HG02943 (cell line): Measurements from ENCODE around the gene TRAF6.
"Not testable (repeated sequence)": the region's sequence is repeated elsewhere in the genome, so short reads cannot be mapped to it uniquely, and the experiment has no call there.

Source experiments
- ATAC-seq: cut with Tn5 transposase; IDR thresholded peaks from one replicate; pipeline ENCODE4 v1.9.1; 2021; ENCODE audit warnings: mild to moderate bottlenecking, low read depth, moderate library complexity; ENCODE audit not compliant: unreplicated experiment

TRAF6 gene

GRCh38 chr11:36509694-36510593, at the start of gene TRAF6:
Gene TRAF6 (minus strand): TSS chr11:36510272. CDS start chr11:36501515, 8,757 bp downstream.
- peak; percentile 98 for ATAC-seq

- no peak for ATAC-seq
Measured at GRCh38 chr11:36558571-36559413, 48.7 kb upstream of the TRAF6 start.

GRCh38 chr11:36557991-36558390, 47.9 kb upstream of the TRAF6 start:
- ATAC-seq: no peak

GRCh38 chr11:36557390-36557789, 47.3 kb upstream of the TRAF6 start:
- not testable (repeated sequence) for ATAC-seq

- ATAC-seq: no peak
Measured at GRCh38 chr11:36550385-36551115, 40.5 kb upstream of the TRAF6 start.

GRCh38 chr11:36540998-36541397, 30.9 kb upstream of the TRAF6 start:
- peak; percentile 98 for ATAC-seq

GRCh38 chr11:36534276-36534840, 24.3 kb upstream of the TRAF6 start:
- no peak for ATAC-seq

- no peak for ATAC-seq
Measured at GRCh38 chr11:36532941-36533601, 23.0 kb upstream of the TRAF6 start.

- no peak for ATAC-seq
Measured at GRCh38 chr11:36530840-36531239, 20.8 kb upstream of the TRAF6 start.

- ATAC-seq: no peak
Measured at GRCh38 chr11:36513965-36514364, 3.9 kb upstream of the TRAF6 start.

- ATAC-seq: no peak
Measured at GRCh38 chr11:36512016-36512415, 1.9 kb upstream of the TRAF6 start.

- ATAC-seq: not testable (repeated sequence)
Measured at GRCh38 chr11:36511062-36511461, 990 bp upstream of the TRAF6 start.

- no peak for ATAC-seq
Measured at GRCh38 chr11:36510594-36510942, 496 bp upstream of the TRAF6 start.

- ATAC-seq: no peak
Measured at GRCh38 chr11:36509201-36509639, 852 bp downstream of the TRAF6 start.

- ATAC-seq: no peak
Measured at GRCh38 chr11:36508743-36509142, 1.3 kb downstream of the TRAF6 start.

GRCh38 chr11:36507824-36508489, 2.1 kb downstream of the TRAF6 start:
- ATAC-seq: no peak

- no peak for ATAC-seq
Measured at GRCh38 chr11:36501236-36501635, 8.8 kb downstream of the TRAF6 start.

GRCh38 chr11:36500315-36500721, 9.8 kb downstream of the TRAF6 start:
- peak; percentile 66 for ATAC-seq

- no peak for ATAC-seq
Measured at GRCh38 chr11:36499315-36499714, 10.8 kb downstream of the TRAF6 start.
